Body of pancreas (tissue), 4 donors: ENCODE results near the gene CFAP77. TPM values are rescaled to one million over a fixed set of nuclear protein-coding genes. Genes with fewer than 3 reads are reported as not detected.

ENCODE experiments used
- ATAC-seq: fragments of 150-250 bp; one replicate; pipeline ENCODE4 v1.9.1; 2016
- DNase-seq, 4 donors: peaks; one replicate each; pipeline ENCODE4 v3.0.0-alpha.2; 2019
- H3K27ac ChIP-seq, 4 donors: fragments of 200-600 bp; sonication (generic); 1 replicate in 3 of 4; 2 replicates in 1 of 4; pipeline versions ENCODE4 v1.5.1 to v1.6.1; 2016 to 2019; ENCODE audit warnings: mild to moderate bottlenecking in 1 of 4, mixed read lengths in 1 of 4, moderate library complexity in 1 of 4
- H3K27me3 ChIP-seq, 2 donors: fragments of 200-600 bp; sonication (generic); one replicate each; pipeline ENCODE4 v1.6.0; 2016; ENCODE audit warnings: mild to moderate bottlenecking in 1 of 2
- H3K36me3 ChIP-seq, 2 donors: fragments of 200-600 bp; sonication (generic); replicated peaks in 1 of 2; 2 replicates each; pipeline ENCODE4 v1.5.1; 2016; ENCODE audit warnings: low read depth in 2 of 2; ENCODE audit not compliant: insufficient read depth in 1 of 2
- H3K4me1 ChIP-seq: fragments of 200-600 bp; sonication (generic); one replicate; pipeline ENCODE4 v1.6.0; 2016
- H3K4me3 ChIP-seq, 2 donors: fragments of 200-600 bp; sonication (generic); 1 replicate in 1 of 2; 2 replicates in 1 of 2; pipeline ENCODE4 v1.5.1; 2016 to 2019
- H3K9me3 ChIP-seq, 3 donors: fragments of 200-600 bp; sonication (generic); 1 replicate in 2 of 3; 2 replicates in 1 of 3; pipeline ENCODE4 v1.5.1; 2016
- CTCF ChIP-seq, 7 experiments: fragments of 450-650 bp in 4 of 7; fragments of 200-600 bp in 3 of 7; sonication (generic) in 3 of 7; IDR thresholded peaks; one replicate each; pipeline ENCODE4 v1.5.1; 2016 to 2019; ENCODE audit warnings: antibody characterized with exemption in 7 of 7
- POLR2A ChIP-seq, 3 donors: fragments of 450-650 bp; IDR thresholded peaks; one replicate each; pipeline ENCODE4 v1.6.1; 2016; ENCODE audit warnings: antibody characterized with exemption in 3 of 3, mild to moderate bottlenecking in 2 of 3
- WGBS, 2 donors: methylation state at CpG; one replicate each; pipeline ENCODE4 v1.1.5; 2017; 5-methylcytosine and 5-hydroxymethylcytosine counted together
- intact Hi-C: fragments of 100-400 bp; cut with DNase I; formaldehyde crosslinking; loops from one replicate; pipeline ENCODE4 v1.15.1; 2023
- total RNA-seq, 2 donors: library from RNA; depleted of rRNA; stranded (reverse); fragments of >200 nt; gene quantifications; one replicate each; pipeline ENCODE4 v1.1.0, GENCODE V29; 2016

The CFAP77 gene
- total RNA-seq, 2 donors from 2014 or later: not detected

- Histone ChIP-seq H3K4me1 (no peaks in the 10 kb centered on the region), H3K27ac (no peak overlapping the region), H3K4me3 (no peak overlapping the region), H3K36me3 (no peaks in the 10 kb centered on the region), H3K9me3 (no peaks in the 10 kb centered on the region), H3K27me3 (no peaks in the 10 kb centered on the region)
- no peak for ATAC-seq
- DNase-seq: no peak
- intact Hi-C loops: no loop called here
- 71 to 87% methylated on average over 8 of the region's 8 CpGs for WGBS, 2 donors
- TF ChIP-seq POLR2A (IDR thresholded peaks at IDR 0.05): no peak
- TF ChIP-seq CTCF (IDR thresholded peaks at IDR 0.05): no peak
These were observed 46.2 kb downstream of the CFAP77 start for GRCh38 chr9:132456241-132456640.

GRCh38 chr9:132457504-132458236 is 47.7 kb downstream of the CFAP77 start:
- H3K27ac ChIP-seq: no peak overlapping the region
- no peaks in the 10 kb centered on the region for H3K36me3 ChIP-seq
- H3K4me3 ChIP-seq: no peak overlapping the region
- no peak for ATAC-seq
- intact Hi-C loops: no loop called here
- WGBS, 2 donors: 52 to 55% methylated on average over 36 of the region's 36 CpGs
- no peaks in the 10 kb centered on the region for H3K9me3 ChIP-seq
- H3K27me3 ChIP-seq: no peaks in the 10 kb centered on the region
- TF ChIP-seq POLR2A (IDR thresholded peaks at IDR 0.05): no peak
- TF ChIP-seq CTCF (IDR thresholded peaks at IDR 0.05): no peak
- no peak for DNase-seq
- no peaks in the 10 kb centered on the region for H3K4me1 ChIP-seq

GRCh38 chr9:132458432-132458831 is 48.4 kb downstream of the CFAP77 start:
- no peaks in the 10 kb centered on the region for H3K4me1 ChIP-seq
- WGBS, 2 donors: 67 to 71% methylated on average over 8 of the region's 8 CpGs
- no peak for ATAC-seq
- DNase-seq: no peak
- H3K27me3 ChIP-seq: no peaks in the 10 kb centered on the region
- no peaks in the 10 kb centered on the region for H3K36me3 ChIP-seq
- H3K9me3 ChIP-seq: no peaks in the 10 kb centered on the region
- no peak overlapping the region for H3K27ac ChIP-seq
- intact Hi-C loops: no loop called here
- no peak overlapping the region for H3K4me3 ChIP-seq
- TF ChIP-seq CTCF (IDR thresholded peaks at IDR 0.05): no peak
- TF ChIP-seq POLR2A (IDR thresholded peaks at IDR 0.05): no peak

- WGBS, 2 donors: 85 to 86% methylated on average over 7 of the region's 7 CpGs
- Histone ChIP-seq H3K27me3 (no peaks in the 10 kb centered on the region), H3K36me3 (no peaks in the 10 kb centered on the region), H3K4me3 (no peak overlapping the region), H3K4me1 (no peaks in the 10 kb centered on the region), H3K9me3 (no peaks in the 10 kb centered on the region), H3K27ac (no peak overlapping the region)
- TF ChIP-seq CTCF (IDR thresholded peaks at IDR 0.05): no peak
- TF ChIP-seq POLR2A (IDR thresholded peaks at IDR 0.05): no peak
- ATAC-seq: no peak
- intact Hi-C loops: no loop called here
- no peak for DNase-seq
These were observed 49.6 kb downstream of the CFAP77 start for GRCh38 chr9:132459661-132460060.

GRCh38 chr9:132460240-132460639 is 50.2 kb downstream of the CFAP77 start:
- no peaks in the 10 kb centered on the region for H3K4me1 ChIP-seq
- ATAC-seq (no peak), DNase-seq (no peak)
- no peak for TF ChIP-seq POLR2A (IDR thresholded peaks at IDR 0.05)
- no peak for TF ChIP-seq CTCF (IDR thresholded peaks at IDR 0.05)
- no peak overlapping the region for H3K4me3 ChIP-seq
- H3K27me3 ChIP-seq: peaks cover 0 to 2% of the 10 kb centered on the region in 2 donors
- intact Hi-C loops: no loop called here
- 62 to 63% methylated on average over 2 of the region's 2 CpGs for WGBS, 2 donors
- no peaks in the 10 kb centered on the region for H3K9me3 ChIP-seq
- no peak overlapping the region for H3K27ac ChIP-seq
- no peaks in the 10 kb centered on the region for H3K36me3 ChIP-seq
